ENCODE data around the gene DPYSL5. TPM values are rescaled to one million over a fixed set of nuclear protein-coding genes. Genes with fewer than 3 reads are reported as not detected.
"Not testable (repeated sequence)": the region's sequence is repeated elsewhere in the genome, so short reads cannot be mapped to it uniquely, and the experiment has no call there.

The DPYSL5 gene
- polyA plus RNA-seq, 3 donors = 0.01 to 0.06 TPM; not detected in 1

DNA sequence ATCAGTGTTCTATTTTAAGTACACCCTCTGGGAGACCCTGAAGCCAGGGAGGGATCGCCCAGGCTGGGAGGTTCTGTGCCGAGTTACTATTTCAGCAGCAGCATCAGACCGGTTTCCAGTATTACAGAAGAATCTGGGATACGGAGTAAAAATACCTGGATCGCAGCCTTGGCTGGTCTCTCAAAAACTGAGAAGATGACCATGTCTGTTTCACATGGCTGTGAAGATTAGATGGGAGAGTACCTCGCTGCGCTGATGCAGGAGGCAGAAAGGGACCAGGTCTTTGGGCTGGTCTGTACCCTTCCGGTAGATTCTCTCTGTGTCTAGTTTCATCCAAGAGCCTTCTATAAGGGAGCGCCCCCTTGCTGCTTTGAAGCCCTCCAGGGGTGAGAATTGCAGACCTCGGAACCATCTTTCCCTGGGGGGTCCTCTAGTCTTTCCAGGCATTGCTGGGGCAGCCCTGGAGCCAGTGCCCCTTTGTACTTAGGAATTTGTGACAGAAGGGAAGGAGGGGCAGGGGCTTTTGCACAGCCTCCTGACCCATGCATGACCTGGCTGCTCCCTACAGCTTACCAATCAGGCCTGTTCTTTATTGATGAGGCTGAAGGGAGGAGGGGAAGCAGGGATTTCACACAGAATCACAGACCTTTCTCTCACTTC is 66.2 kb downstream of the DPYSL5 start:
- 60 to 69% (median 64%) methylated on average over 10 of the region's 10 CpGs for WGBS, 3 donors
- no peak overlapping the region for H3K27ac ChIP-seq (ENCODE audit: low read depth, low read length)

DNA sequence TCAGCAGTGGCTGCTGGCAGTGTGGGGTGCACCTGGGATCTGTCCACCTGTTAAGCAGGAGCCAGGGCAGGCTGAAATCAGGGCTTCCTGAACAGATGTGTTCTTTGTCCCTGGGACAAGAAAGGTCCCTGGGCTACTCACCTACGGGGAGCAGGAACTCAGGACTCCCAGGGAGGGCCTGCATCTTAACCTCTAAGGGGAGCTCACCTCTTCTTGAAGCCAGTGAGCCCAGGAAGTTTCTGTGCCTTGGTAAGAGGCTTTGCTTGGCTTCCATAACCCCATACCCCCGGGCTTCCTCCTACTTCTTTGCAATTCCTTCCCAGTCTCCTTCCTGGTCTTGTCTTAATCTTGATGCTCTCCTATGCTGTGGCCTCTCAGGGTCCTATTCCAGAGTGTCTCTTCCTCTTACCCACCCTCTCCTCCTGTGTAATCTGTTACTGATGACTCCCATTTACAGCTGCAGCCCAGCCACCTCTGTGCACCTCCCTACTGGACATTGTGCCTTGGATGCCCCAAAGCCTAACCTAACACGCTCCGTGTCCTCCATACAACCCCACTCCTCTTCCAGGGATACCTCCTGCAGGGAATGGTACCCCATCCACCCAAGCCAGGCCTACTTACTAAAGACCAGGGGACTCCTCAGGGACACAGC is 66.9 kb downstream of the DPYSL5 start:
- 68 to 73% (median 69%) methylated on average over 4 of the region's 4 CpGs for WGBS, 3 donors
- H3K27ac ChIP-seq (ENCODE audit: low read depth, low read length) = no peak overlapping the region

DNA sequence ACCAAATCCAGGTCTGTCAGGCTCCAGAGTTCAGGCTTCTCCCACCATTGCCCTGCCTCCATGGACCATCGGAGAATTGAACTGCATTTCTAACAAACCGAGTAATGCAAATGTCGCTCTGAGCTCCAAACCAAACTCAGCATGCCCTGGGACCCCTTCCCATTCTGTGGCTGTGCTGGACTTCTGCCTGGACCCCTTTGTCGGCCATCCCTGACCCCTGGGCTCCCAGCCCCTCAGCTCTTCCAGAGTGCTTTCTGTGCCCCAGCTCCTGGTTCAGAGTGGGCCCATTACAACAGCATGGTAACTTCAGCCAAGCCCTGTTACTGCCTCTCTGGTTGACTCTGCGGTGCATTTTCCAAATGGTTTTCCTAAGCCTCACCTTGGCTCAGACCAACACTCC is 67.4 kb downstream of the DPYSL5 start:
- 88 to 96% (median 94%) methylated on average over 5 of the region's 5 CpGs for WGBS, 3 donors
- no peak overlapping the region for H3K27ac ChIP-seq (ENCODE audit: low read depth, low read length)

DNA sequence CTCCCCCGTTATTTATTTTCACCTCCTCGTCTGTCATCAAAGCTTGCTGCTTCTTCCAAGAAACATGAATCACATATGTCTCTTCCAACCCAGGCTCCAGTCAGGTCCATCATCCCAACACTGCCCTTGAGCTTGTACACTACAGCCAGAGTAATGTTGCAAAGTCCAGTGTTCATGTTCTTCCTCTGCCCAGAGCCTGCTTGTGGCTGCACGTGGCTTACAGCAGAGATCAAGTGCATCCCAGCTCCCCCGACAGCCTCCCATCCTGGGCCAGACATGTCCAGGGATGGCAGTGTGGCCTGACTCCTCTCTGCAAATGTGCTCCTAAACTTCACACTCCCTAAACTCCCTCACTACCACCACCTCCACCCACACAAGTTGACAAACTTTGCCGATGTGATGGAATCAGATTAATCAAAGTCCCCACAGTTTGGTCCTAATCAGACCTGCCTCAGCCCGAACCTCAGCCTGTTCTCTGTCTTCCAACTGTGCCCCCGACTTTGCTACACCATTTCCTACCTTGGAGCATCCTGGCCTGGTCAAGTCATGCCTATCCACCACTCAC is 68.3 kb downstream of the DPYSL5 start:
- H3K27ac ChIP-seq (ENCODE audit: low read depth, low read length) = no peak overlapping the region
- 68 to 82% (median 79%) methylated on average over 7 of the region's 7 CpGs for WGBS, 3 donors

DNA sequence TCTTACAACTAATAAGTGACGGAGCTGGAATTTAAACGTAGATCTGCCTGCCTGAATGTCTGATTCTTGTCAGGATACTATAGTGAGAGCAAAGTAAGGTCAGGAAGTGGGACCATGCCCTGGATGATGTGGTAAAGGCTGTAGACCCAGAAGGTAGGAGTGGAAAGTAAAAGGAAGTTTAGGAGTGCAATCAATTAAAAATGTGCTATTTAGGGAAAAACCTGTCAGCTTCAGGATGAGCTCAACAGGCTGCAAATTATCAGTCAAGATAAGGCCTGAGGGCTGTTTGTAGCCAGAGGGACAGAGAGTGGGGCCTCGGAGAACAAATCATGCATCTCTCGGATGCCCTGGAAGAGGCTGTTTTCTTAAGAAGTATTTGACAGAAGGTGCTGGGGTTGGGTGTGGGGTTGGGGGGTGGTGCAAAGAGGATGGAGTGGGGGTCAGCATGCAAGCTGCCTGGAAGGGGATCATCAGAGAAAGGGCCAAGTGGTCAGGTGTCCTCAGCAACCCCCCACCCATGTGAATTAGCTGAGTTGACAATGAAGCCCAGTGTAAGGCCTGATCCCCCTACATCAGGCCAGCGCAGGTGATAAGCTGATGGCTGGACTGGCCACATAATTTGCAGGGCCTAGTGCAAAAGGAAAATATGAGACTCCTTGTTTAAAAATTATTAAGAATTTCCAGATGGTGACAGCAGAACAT is 69.4 kb downstream of the DPYSL5 start:
- H3K27ac ChIP-seq (ENCODE audit: low read depth, low read length) = no peak overlapping the region
- 46 to 57% (median 51%) methylated on average over 5 of the region's 5 CpGs for WGBS, 3 donors

DNA sequence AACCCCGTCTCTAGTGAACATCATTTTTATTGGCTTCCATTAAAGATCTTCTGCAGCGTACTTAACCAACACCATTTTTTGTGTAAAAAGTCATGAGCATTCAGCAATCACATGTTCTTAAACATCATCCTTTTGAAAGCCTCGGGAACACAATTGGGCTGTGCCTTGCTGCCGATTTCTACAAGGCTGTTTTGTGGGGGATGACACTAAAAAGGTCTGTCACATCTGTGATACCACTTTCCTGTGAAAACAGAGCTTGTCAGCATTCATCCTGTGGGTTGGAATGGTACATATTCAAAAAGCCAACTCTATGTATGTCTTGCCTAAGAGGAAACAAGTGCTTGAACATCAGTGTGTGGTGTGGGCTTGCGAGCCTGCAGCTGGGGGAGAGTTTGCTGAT is 73.4 kb downstream of the DPYSL5 start:
- H3K27ac ChIP-seq (ENCODE audit: low read depth, low read length) = no peak overlapping the region
- WGBS, 3 donors = 81 to 89% (median 83%) methylated on average over 5 of the region's 5 CpGs

DNA sequence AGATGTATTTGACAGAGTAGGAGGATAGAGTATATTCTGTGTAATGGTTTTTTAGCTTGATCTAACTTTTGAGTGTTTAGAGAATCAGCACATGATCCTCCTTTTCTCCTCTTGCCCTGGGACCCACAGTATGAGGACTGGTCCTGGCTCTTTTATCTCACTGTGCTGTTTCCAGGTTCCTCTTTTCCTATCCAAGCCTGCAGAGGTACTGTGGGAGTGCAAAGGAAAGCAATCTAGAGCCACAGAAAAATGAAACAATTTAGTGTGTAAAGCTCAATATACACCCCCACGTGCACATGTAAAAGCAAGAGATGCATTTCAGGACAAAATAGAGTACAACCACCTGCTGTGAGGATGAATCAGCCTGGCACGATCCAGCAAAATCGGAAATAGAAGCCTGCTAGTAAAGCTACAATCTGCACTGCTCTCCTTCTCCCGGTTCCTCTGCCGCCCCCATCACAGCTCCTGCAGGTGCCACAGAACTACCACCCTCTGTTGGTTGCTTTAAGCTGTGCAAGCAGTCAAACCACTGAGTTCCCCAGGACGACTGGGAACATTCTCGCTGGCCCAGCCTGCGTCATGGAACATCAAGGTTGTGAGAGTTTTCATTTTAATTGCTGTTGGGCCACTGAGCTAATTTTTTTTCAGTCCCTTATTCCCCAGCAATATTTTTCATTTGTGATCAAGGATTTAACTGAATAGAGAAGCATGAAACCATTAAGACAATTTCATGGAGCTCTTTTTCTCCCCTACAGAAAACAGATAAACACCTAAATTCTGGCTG is 74.7 kb downstream of the DPYSL5 start:
- 10 to 12% (median 11%) methylated on average over 8 of the region's 8 CpGs for WGBS, 3 donors
- no peak overlapping the region for H3K27ac ChIP-seq (ENCODE audit: low read depth, low read length)

DNA sequence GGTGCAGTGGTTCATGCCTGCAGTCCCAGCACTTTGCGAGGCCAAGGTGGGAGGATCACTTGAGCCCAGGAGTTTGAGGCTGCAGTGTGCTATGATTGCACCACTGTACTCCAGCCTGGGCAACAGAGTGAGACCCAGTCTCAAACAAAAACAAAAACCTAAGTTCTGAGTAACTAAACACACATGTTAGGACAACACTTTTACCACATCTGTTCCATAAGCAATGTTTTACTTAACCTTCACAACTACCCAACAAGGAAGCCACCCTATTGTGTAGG is 75.2 kb downstream of the DPYSL5 start:
- WGBS, 3 donors = 74 to 81% (median 75%) methylated on average over 1 of the region's 1 CpG
- H3K27ac ChIP-seq (ENCODE audit: low read depth, low read length) = not testable (repeated sequence)

DNA sequence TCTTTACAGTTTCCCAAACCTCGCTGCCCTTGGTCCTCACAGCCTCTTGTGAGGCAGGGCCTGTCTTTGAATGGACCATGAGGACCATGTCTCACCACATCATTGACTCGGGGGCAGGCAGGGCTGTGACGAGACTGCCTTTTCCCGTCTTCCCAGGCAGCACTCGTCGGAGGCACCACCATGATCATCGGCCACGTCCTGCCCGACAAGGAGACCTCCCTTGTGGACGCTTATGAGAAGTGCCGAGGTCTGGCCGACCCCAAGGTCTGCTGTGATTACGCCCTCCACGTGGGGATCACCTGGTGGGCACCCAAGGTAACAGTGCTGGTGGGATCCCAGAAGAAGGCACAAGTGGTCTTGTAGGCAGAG is 76.8 kb downstream of the DPYSL5 start:
- WGBS, 3 donors = 91 to 96% (median 93%) methylated on average over 14 of the region's 14 CpGs
- no peak overlapping the region for H3K27ac ChIP-seq (ENCODE audit: low read depth, low read length)

DNA sequence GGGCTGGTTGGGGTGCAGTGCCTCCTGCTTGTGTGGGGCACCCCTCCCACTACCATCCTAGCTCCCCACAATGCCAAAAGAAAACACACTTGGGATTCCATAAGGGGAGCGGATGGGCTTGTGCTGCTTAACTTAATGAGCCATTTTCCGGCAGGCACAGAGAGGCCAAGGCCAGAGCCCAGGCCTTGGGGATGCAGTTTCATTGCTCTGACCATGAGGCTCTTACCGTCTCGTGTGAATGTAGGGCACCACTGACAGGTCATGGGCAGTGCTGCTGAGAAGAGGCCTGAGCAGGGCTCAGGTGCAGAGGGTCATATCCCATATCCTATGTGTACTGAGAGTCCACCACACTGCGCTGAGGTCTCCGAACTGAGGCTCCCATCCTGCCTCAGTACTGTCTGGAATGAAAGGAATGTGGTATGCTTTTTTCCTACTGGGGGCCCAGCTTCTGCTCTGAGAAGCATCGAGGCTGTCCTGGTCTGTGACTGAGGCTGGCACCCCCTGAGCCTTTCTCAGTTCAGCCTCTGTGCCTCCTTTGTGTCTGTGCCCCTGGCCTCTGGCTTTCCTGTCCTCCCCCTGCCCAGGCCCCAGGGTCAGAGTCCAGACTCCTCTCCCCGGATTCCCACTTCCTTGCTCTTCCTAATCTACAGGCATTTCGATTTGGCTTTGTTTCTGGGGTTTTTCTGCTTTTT is 77.3 kb downstream of the DPYSL5 start:
- 70 to 74% (median 71%) methylated on average over 9 of the region's 9 CpGs for WGBS, 3 donors
- H3K27ac ChIP-seq (ENCODE audit: low read depth, low read length) = no peak overlapping the region

DNA sequence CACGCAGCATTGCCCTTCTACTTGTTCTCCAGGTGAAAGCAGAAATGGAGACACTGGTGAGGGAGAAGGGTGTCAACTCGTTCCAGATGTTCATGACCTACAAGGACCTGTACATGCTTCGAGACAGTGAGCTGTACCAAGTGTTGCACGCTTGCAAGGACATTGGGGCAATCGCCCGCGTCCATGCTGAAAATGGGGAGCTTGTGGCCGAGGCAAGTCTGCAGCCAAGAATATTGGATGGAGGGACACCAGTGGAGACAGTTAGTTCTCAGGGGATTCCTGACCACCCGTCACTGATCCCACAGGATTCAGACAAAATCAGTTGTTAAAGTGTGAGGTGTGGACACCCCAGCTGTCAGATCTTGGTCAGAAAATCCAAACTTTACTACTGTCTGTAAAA is 79.3 kb downstream of the DPYSL5 start:
- WGBS, 3 donors = 90 to 94% (median 93%) methylated on average over 9 of the region's 9 CpGs
- no peak overlapping the region for H3K27ac ChIP-seq (ENCODE audit: low read depth, low read length)

DNA sequence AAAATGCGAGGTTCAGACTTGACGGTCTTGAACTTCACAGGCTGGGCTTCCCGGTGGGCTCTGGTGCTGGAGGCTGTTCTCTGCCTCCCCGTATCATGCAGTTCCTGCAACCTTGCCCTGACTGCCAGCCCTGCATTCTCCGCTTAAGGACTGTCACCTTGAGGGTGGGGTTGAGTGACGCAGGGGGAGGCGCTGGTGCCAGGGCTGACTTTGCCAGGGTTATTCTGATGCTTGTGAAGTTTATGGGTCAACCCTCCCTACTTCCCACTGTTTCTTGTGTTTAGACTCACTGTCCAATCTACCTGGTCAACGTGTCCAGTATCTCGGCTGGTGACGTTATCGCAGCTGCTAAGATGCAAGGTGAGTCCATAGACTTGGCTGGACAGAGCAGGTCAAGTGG is 85.0 kb downstream of the DPYSL5 start:
- H3K27ac ChIP-seq (ENCODE audit: low read depth, low read length) = no peak overlapping the region
- 68 to 80% (median 79%) methylated on average over 11 of the region's 11 CpGs for WGBS, 3 donors

DNA sequence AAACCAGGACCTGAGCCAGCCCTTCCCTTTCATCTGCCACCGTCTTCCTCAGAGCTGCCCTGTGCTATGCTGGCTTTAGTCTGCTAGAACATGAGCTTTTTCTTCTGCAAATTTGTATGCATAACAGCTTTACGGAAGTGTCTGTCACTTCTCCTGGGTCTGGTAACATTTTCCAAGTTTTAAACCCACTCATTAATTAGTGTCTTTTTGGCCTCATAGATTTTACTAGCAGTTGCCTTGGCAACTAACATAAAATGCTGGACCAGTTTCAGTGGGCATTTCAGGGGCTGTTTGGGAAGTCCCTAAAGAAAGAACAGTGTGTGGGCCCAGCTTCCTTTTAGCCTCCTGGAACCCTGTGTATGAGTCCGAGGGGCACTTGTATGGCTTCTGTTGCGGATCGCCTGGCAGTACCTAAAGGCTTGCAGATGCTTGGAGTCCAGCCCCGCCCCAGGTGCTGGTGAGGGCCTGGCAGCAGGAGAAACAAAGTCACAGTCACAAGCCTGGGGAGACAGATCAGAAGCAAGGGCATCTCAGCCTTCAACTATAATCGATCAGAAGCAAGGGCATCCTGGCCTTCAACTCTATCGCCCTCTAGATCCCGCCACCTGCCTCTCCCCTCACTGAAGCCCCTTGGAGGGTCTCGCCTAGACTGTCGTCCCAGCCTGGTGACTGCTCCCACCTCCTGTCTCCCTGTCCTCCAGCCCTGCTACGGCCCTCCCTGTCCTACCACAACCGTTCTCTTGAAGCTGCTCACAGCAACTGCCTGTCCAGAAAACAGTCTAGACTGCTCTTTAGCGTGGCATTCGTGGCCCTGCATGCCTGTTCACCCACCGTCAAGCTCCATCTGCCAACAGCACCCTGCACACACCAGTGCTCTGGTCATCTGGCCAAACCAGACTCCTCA is 85.8 kb downstream of the DPYSL5 start:
- WGBS, 3 donors = 78 to 88% (median 87%) methylated on average over 16 of the region's 16 CpGs
- H3K27ac ChIP-seq (ENCODE audit: low read depth, low read length) = no peak overlapping the region

DNA sequence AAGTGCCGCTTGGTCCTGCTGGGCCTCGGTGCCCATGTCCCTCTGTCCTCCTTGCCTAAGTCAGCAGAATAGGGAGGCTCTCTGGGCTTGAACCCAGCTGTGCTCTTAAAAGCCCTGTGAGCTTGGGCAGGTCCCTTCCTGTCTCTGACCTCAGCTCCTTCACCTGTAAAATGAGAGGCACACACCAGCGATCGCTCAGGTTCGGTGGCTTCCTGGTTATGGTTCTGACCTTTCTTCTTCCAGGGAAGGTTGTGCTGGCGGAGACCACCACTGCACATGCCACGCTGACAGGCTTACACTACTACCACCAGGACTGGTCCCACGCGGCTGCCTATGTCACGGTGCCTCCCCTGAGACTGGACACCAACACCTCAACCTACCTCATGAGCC is 86.4 kb downstream of the DPYSL5 start:
- no peak overlapping the region for H3K27ac ChIP-seq (ENCODE audit: low read depth, low read length)
- WGBS, 3 donors = 84 to 89% (median 89%) methylated on average over 10 of the region's 10 CpGs

DNA sequence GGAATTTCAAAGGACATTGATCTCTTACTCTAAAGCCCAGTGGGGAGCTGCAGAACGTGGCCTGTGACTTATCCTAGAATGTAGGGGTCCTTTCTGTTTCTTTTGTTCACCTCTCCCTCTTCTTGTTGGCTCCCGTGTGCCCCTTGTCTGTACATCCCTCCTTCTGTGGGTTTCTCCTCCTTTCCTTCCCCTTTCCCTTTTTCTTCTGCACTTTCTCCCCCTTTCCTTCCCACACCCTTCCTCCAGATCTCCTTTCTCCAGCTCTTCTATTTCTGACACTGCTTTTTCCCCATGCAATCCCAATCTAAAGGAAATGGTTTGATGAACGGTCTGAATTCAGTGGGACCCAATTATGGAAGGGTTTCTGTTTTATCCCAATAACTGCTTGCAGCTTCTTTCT is 87.1 kb downstream of the DPYSL5 start:
- no peak overlapping the region for H3K27ac ChIP-seq (ENCODE audit: low read depth, low read length)
- WGBS, 3 donors = 54 to 69% (median 62%) methylated on average over 3 of the region's 3 CpGs

DNA sequence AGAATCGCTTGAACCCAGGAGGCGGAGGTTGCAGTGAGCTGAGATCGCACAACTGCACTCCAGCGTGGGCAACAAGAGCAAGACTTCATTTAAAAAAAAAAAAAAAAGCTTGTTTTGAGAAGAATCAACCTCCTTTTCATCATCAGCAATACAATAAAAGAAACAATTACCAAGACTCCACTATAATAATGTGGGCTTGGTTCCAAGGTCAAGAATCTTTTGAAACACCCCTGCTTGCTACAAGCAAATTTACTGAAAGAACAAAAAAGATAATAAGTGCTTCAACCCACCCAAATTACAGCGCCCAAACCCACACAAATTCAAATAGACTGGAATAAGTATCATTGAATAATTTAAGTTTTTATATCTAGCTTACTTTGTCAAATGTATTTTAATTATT is 88.9 kb downstream of the DPYSL5 start:
- 84 to 88% (median 86%) methylated on average over 5 of the region's 5 CpGs for WGBS, 3 donors

DNA sequence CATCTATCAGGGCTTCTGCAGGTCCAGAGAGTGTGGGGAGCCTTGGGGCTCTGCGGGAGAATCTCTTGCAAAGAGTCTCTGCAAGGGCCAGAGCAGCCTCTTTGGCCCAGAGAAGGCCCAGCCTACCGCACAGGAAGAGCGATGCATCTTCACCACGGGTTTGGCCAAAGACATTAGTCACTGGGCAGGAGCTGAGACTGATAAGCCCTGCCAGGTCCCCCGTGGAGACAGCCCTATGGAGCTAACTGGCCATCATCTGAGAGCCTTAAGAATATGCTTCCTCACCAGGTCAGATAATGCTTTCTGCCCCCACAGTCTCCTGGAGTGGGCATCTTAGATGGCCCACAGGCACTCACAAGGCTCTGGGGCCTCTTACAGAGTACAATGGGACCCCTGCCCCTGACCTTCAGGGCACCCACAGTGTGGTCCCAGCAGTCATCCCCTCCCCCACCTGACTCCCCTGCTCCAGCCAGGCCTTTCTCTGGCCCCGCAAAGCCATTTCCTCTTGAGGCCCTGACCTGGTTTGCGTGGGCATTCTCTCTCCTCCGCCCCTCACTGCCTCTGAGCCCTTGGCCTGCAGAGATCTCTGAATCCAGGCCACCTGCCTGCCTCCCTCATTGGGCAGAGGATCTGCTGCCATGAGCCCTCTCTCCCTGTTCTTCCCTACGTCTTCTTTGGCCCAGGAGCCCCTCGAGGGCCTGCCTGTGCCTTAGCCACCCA is 90.6 kb downstream of the DPYSL5 start:
- no peak overlapping the region for H3K27ac ChIP-seq (ENCODE audit: low read depth, low read length)
- WGBS, 3 donors = 70 to 82% (median 76%) methylated on average over 10 of the region's 10 CpGs

More for the DNA sequence above, 88.9 kb downstream of the DPYSL5 start:
- no peak overlapping the region for H3K27ac ChIP-seq (ENCODE audit: low read depth, low read length)
